GM23338 (cell line): Measurements from ENCODE around the gene DNAH8.

ENCODE experiments used
- EZH2 ChIP-seq: fragments of 200-600 bp; sonication (generic); IDR thresholded peaks from one replicate; pipeline ENCODE4 v1.8.0; 2017; ENCODE audit warnings: antibody characterized with exemption, mild to moderate bottlenecking, low read depth; ENCODE audit not compliant: unreplicated experiment
- EZH2phosphoT487 ChIP-seq: fragments of 200-600 bp; sonication (generic); IDR thresholded peaks from one replicate; pipeline ENCODE4 v1.8.1; 2018; ENCODE audit warnings: antibody characterized with exemption; ENCODE audit not compliant: unreplicated experiment
- JUNB ChIP-seq: IDR thresholded peaks from one replicate; pipeline ENCODE4 v1.6.1; 2016; ENCODE audit warnings: antibody characterized with exemption; ENCODE audit not compliant: unreplicated experiment
- NANOG ChIP-seq: IDR thresholded peaks from 2 replicates; pipeline ENCODE4 v1.6.1; 2016; ENCODE audit warnings: antibody characterized with exemption, borderline replicate concordance
- POLR2AphosphoS5 ChIP-seq: IDR thresholded peaks from 2 replicates; pipeline ENCODE4 v1.6.1; 2016; ENCODE audit warnings: antibody characterized with exemption, low read depth
- STAT1 ChIP-seq: IDR thresholded peaks from one replicate; pipeline ENCODE4 v1.6.1; 2016; ENCODE audit warnings: antibody characterized with exemption; ENCODE audit not compliant: unreplicated experiment
- TF ChIP-seq, protein P1 (sequence below), 2 experiments: fragments of 200-600 bp in 1 of 2; sonication (generic) in 1 of 2; conservative IDR thresholded peaks; 2 replicates each; pipeline versions ENCODE4 v1.5.1 to v1.6.1; 2016 to 2017; ENCODE audit warnings: antibody characterized with exemption in 2 of 2, low read depth in 2 of 2, mild to moderate bottlenecking in 2 of 2, moderate library complexity in 1 of 2
- TF ChIP-seq, protein P2 (sequence below): IDR thresholded peaks from one replicate; pipeline ENCODE4 v1.6.1; 2018; ENCODE audit warnings: antibody characterized with exemption; ENCODE audit not compliant: unreplicated experiment
- TF ChIP-seq, protein P3 (sequence below): fragments of 250-450 bp; sonication (Bioruptor Pico); IDR thresholded peaks from 2 replicates; pipeline ENCODE4 v1.5.0; 2020; ENCODE audit warnings: mild to moderate bottlenecking, moderate library complexity

DNA sequence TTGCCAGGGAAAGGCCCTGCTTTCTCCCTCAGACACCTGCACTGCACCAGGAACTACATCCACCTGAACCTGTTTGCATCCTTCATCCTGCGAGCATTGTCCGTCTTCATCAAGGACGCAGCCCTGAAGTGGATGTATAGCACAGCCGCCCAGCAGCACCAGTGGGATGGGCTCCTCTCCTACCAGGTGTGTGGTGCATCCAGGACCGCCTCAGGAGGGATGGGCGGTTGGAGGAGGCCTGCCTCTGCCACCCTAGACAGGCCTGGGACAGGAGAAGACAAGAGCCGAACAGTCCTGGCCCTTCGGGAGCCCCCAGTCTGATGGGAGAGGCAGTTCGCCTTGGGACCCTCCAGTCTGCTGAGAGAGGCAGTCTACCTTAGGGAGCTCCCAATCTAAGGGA is 357.7 kb downstream of the DNAH8 start:
- TF ChIP-seq, protein P1, sequence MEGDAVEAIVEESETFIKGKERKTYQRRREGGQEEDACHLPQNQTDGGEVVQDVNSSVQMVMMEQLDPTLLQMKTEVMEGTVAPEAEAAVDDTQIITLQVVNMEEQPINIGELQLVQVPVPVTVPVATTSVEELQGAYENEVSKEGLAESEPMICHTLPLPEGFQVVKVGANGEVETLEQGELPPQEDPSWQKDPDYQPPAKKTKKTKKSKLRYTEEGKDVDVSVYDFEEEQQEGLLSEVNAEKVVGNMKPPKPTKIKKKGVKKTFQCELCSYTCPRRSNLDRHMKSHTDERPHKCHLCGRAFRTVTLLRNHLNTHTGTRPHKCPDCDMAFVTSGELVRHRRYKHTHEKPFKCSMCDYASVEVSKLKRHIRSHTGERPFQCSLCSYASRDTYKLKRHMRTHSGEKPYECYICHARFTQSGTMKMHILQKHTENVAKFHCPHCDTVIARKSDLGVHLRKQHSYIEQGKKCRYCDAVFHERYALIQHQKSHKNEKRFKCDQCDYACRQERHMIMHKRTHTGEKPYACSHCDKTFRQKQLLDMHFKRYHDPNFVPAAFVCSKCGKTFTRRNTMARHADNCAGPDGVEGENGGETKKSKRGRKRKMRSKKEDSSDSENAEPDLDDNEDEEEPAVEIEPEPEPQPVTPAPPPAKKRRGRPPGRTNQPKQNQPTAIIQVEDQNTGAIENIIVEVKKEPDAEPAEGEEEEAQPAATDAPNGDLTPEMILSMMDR (conservative IDR thresholded peaks at IDR 0.05; ENCODE audit: low read depth in 2 of 2) = no peak
- TF ChIP-seq POLR2AphosphoS5 (no peak), NANOG (no peak), EZH2 (no peak), EZH2phosphoT487 (no peak), JUNB (no peak), STAT1 (no peak)
- TF ChIP-seq, protein P2, sequence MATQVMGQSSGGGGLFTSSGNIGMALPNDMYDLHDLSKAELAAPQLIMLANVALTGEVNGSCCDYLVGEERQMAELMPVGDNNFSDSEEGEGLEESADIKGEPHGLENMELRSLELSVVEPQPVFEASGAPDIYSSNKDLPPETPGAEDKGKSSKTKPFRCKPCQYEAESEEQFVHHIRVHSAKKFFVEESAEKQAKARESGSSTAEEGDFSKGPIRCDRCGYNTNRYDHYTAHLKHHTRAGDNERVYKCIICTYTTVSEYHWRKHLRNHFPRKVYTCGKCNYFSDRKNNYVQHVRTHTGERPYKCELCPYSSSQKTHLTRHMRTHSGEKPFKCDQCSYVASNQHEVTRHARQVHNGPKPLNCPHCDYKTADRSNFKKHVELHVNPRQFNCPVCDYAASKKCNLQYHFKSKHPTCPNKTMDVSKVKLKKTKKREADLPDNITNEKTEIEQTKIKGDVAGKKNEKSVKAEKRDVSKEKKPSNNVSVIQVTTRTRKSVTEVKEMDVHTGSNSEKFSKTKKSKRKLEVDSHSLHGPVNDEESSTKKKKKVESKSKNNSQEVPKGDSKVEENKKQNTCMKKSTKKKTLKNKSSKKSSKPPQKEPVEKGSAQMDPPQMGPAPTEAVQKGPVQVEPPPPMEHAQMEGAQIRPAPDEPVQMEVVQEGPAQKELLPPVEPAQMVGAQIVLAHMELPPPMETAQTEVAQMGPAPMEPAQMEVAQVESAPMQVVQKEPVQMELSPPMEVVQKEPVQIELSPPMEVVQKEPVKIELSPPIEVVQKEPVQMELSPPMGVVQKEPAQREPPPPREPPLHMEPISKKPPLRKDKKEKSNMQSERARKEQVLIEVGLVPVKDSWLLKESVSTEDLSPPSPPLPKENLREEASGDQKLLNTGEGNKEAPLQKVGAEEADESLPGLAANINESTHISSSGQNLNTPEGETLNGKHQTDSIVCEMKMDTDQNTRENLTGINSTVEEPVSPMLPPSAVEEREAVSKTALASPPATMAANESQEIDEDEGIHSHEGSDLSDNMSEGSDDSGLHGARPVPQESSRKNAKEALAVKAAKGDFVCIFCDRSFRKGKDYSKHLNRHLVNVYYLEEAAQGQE = no peak
- TF ChIP-seq, protein P3, sequence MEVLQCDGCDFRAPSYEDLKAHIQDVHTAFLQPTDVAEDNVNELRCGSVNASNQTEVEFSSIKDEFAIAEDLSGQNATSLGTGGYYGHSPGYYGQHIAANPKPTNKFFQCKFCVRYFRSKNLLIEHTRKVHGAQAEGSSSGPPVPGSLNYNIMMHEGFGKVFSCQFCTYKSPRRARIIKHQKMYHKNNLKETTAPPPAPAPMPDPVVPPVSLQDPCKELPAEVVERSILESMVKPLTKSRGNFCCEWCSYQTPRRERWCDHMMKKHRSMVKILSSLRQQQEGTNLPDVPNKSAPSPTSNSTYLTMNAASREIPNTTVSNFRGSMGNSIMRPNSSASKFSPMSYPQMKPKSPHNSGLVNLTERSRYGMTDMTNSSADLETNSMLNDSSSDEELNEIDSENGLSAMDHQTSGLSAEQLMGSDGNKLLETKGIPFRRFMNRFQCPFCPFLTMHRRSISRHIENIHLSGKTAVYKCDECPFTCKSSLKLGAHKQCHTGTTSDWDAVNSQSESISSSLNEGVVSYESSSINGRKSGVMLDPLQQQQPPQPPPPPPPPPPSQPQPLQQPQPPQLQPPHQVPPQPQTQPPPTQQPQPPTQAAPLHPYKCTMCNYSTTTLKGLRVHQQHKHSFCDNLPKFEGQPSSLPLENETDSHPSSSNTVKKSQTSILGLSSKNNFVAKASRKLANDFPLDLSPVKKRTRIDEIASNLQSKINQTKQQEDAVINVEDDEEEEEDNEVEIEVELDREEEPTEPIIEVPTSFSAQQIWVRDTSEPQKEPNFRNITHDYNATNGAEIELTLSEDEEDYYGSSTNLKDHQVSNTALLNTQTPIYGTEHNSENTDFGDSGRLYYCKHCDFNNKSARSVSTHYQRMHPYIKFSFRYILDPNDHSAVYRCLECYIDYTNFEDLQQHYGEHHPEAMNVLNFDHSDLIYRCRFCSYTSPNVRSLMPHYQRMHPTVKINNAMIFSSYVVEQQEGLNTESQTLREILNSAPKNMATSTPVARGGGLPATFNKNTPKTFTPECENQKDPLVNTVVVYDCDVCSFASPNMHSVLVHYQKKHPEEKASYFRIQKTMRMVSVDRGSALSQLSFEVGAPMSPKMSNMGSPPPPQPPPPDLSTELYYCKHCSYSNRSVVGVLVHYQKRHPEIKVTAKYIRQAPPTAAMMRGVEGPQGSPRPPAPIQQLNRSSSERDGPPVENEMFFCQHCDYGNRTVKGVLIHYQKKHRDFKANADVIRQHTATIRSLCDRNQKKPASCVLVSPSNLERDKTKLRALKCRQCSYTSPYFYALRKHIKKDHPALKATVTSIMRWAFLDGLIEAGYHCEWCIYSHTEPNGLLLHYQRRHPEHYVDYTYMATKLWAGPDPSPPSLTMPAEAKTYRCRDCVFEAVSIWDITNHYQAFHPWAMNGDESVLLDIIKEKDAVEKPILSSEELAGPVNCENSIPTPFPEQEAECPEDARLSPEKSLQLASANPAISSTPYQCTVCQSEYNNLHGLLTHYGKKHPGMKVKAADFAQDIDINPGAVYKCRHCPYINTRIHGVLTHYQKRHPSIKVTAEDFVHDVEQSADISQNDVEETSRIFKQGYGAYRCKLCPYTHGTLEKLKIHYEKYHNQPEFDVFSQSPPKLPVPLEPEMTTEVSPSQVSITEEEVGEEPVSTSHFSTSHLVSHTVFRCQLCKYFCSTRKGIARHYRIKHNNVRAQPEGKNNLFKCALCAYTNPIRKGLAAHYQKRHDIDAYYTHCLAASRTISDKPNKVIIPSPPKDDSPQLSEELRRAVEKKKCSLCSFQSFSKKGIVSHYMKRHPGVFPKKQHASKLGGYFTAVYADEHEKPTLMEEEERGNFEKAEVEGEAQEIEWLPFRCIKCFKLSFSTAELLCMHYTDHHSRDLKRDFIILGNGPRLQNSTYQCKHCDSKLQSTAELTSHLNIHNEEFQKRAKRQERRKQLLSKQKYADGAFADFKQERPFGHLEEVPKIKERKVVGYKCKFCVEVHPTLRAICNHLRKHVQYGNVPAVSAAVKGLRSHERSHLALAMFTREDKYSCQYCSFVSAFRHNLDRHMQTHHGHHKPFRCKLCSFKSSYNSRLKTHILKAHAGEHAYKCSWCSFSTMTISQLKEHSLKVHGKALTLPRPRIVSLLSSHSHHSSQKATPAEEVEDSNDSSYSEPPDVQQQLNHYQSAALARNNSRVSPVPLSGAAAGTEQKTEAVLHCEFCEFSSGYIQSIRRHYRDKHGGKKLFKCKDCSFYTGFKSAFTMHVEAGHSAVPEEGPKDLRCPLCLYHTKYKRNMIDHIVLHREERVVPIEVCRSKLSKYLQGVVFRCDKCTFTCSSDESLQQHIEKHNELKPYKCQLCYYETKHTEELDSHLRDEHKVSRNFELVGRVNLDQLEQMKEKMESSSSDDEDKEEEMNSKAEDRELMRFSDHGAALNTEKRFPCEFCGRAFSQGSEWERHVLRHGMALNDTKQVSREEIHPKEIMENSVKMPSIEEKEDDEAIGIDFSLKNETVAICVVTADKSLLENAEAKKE (CRISPR knock-in tag) = no peak
